Right renal cortex interstitium (tissue), 3 donors: ENCODE measurements around the gene RASGRF2. TPM values are rescaled to one million over a fixed set of nuclear protein-coding genes. Genes with fewer than 3 reads are reported as not detected.
"Not testable (repeated sequence)": the region's sequence is repeated elsewhere in the genome, so short reads cannot be mapped to it uniquely, and the experiment has no call there.

Experiments used
- DNase-seq, 3 donors: peaks; one replicate each; pipeline ENCODE4 v3.0.0-alpha.2; 2013; ENCODE audit warnings: low read depth in 3 of 3, low spot score in 2 of 3
- polyA plus RNA-seq, 3 donors: library from polyadenylated mRNA; unstranded; fragments of 120-200 nt; gene quantifications; one replicate each; pipeline ENCODE4 v1.2.1, GENCODE V29; 2013; ENCODE audit not compliant: insufficient read length in 3 of 3

RASGRF2 gene
- polyA plus RNA-seq, 3 donors = 1.6 to 2.3 (median 1.8) TPM

GRCh38 chr5:81053282-81053681, 93.1 kb downstream of the RASGRF2 start:
- not testable (repeated sequence) for DNase-seq

GRCh38 chr5:81058121-81058520, 98.0 kb downstream of the RASGRF2 start:
- DNase-seq = no peak

GRCh38 chr5:81065492-81065891, 105.3 kb downstream of the RASGRF2 start:
- no peak for DNase-seq

- DNase-seq = no peak
Observed at GRCh38 chr5:81066102-81066501, 105.9 kb downstream of the RASGRF2 start.

GRCh38 chr5:81067406-81067805, 107.2 kb downstream of the RASGRF2 start:
- DNase-seq = no peak

- no peak for DNase-seq
Observed at GRCh38 chr5:81068063-81068462, 107.9 kb downstream of the RASGRF2 start.

- DNase-seq = no peak
Observed at GRCh38 chr5:81068635-81069034, 108.5 kb downstream of the RASGRF2 start.

- no peak for DNase-seq
Observed at GRCh38 chr5:81069990-81070389, 109.8 kb downstream of the RASGRF2 start.

GRCh38 chr5:81070571-81071255, 110.5 kb downstream of the RASGRF2 start:
- no peak for DNase-seq

GRCh38 chr5:81075041-81075440, 114.9 kb downstream of the RASGRF2 start:
- DNase-seq = no peak

GRCh38 chr5:81077105-81077504, 116.9 kb downstream of the RASGRF2 start:
- no peak for DNase-seq

- no peak for DNase-seq
Observed at GRCh38 chr5:81078930-81079329, 118.8 kb downstream of the RASGRF2 start.

- DNase-seq = no peak
Observed at GRCh38 chr5:81080809-81081460, 120.8 kb downstream of the RASGRF2 start.

GRCh38 chr5:81081461-81081835, 121.3 kb downstream of the RASGRF2 start:
- no peak for DNase-seq

- no peak for DNase-seq
Observed at GRCh38 chr5:81086881-81087281, 126.7 kb downstream of the RASGRF2 start.

- no peak for DNase-seq
Observed at GRCh38 chr5:81091199-81091598, 131.0 kb downstream of the RASGRF2 start.

- DNase-seq = no peak
Observed at GRCh38 chr5:81093536-81094196, 133.5 kb downstream of the RASGRF2 start.

- no peak for DNase-seq
Observed at GRCh38 chr5:81095835-81096234, 135.7 kb downstream of the RASGRF2 start.

GRCh38 chr5:81097713-81098112, 137.6 kb downstream of the RASGRF2 start:
- no peak for DNase-seq

- DNase-seq = no peak
Observed at GRCh38 chr5:81105261-81105877, 145.2 kb downstream of the RASGRF2 start.

- DNase-seq = no peak
Observed at GRCh38 chr5:81115261-81115660, 155.1 kb downstream of the RASGRF2 start.

GRCh38 chr5:81117566-81117965, 157.4 kb downstream of the RASGRF2 start:
- no peak for DNase-seq
